Measurements from ENCODE around the gene TNFSF8.
A peak's percentile ranks its signal among the peaks of the same experiment; 100 is the strongest.

Gene TNFSF8

DNA sequence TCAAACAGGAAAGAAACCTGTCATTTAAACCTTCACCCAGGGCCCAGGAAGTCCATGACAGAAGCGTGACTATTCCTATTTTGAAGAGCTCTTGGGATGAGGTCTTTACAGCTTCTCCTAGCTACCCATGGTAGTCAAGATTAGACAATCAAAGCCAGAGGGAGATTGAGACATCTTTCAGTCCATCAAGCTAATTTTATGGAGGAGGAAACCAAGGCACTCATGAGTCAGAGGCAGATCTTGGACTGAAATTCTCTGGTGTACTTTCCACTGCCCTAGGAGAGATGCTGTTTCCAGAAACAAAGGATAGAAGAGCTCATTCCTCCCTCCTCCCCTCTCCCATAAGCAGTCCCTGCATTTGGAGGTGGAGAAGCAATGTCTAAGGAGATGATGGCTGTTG is 9.2 kb downstream of the TNFSF8 start:
- TF ChIP-seq, protein P1, sequence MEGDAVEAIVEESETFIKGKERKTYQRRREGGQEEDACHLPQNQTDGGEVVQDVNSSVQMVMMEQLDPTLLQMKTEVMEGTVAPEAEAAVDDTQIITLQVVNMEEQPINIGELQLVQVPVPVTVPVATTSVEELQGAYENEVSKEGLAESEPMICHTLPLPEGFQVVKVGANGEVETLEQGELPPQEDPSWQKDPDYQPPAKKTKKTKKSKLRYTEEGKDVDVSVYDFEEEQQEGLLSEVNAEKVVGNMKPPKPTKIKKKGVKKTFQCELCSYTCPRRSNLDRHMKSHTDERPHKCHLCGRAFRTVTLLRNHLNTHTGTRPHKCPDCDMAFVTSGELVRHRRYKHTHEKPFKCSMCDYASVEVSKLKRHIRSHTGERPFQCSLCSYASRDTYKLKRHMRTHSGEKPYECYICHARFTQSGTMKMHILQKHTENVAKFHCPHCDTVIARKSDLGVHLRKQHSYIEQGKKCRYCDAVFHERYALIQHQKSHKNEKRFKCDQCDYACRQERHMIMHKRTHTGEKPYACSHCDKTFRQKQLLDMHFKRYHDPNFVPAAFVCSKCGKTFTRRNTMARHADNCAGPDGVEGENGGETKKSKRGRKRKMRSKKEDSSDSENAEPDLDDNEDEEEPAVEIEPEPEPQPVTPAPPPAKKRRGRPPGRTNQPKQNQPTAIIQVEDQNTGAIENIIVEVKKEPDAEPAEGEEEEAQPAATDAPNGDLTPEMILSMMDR (IDR thresholded peaks at IDR 0.05; ENCODE audit: low read depth, low read length), result no peak
- H3K4me3 ChIP-seq (replicated peaks in 1 of 2; ENCODE audit: low read depth in 2 of 2, low read length in 2 of 2), result no peak overlapping the region
- no peak for DNase-seq (ENCODE audit: low read depth in 2 of 2)

DNA sequence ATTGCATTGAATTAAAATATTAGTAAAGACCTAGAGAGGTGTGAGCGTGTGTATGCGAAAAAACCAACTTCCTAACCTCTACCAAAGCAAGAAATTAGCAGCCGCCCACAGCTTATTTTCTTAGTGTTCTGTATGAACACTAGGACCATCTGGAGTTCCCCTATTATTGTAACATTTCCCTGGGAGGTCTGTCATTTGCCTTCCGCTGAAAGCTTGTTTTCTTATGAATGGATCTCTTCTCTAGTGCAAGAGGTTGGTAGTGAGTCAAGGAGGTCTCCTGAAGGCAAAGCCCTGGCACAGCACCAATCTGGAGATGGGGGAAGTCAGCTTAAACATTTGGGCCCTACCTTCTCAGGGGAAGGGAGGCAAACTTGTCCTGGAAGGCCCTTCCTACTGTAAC is 10.8 kb downstream of the TNFSF8 start:
- TF ChIP-seq, protein P1 (IDR thresholded peaks at IDR 0.05; ENCODE audit: low read depth, low read length), result no peak
- H3K4me3 ChIP-seq (replicated peaks in 1 of 2; ENCODE audit: low read depth in 2 of 2, low read length in 2 of 2), result no peak overlapping the region
- DNase-seq (ENCODE audit: low read depth in 2 of 2), result no peak

DNA sequence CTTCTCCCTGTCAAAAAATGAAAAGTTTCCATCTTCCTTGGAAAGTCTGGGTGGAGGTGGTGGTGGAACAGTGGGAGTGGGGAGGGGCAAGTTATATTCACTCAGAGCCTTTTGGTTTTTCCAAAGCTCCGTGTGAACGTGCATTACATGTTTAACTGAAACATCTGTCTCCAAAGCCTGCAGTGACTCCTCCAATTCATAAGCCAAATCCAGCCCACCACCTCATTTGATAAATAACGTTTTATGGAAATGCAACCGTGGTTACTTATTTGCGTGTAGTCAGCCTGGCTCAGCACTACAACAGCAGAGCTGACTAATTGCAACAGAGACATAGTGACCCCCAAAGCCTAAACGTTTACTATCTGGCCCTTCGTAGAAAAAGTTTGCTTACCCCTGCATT is 13.9 kb downstream of the TNFSF8 start:
- DNase-seq (ENCODE audit: low read depth in 2 of 2), result no peak
- H3K4me3 ChIP-seq (replicated peaks in 1 of 2; ENCODE audit: low read depth in 2 of 2, low read length in 2 of 2), result no peak overlapping the region
- TF ChIP-seq, protein P1 (IDR thresholded peaks at IDR 0.05; ENCODE audit: low read depth, low read length), result no peak

DNA sequence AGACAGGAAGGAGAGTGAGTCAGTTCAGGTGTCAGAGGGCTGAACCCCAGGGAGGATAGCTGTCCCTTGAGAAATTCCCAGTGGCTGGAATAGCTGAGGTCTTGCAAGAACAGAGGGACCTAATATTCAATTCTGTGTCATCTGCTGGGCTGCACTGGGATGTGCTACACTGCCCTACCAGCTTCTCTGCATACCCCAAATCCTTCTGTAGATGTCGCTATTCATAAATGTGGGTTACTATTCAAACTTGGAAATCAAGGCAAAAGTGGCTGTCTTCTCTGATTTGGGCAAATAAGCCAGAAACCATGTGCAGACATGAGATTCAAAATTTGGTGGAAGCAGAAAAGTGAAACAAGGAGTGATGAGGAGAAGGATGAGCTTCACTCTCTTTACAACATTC is 16.3 kb downstream of the TNFSF8 start:
- TF ChIP-seq, protein P1 (IDR thresholded peaks at IDR 0.05; ENCODE audit: low read depth, low read length), result peak; percentile 56
- peak; percentile 25 to 42 for DNase-seq (ENCODE audit: low read depth in 2 of 2)
- H3K4me3 ChIP-seq (replicated peaks in 1 of 2; ENCODE audit: low read depth in 2 of 2, low read length in 2 of 2), result no peak overlapping the region

DNA sequence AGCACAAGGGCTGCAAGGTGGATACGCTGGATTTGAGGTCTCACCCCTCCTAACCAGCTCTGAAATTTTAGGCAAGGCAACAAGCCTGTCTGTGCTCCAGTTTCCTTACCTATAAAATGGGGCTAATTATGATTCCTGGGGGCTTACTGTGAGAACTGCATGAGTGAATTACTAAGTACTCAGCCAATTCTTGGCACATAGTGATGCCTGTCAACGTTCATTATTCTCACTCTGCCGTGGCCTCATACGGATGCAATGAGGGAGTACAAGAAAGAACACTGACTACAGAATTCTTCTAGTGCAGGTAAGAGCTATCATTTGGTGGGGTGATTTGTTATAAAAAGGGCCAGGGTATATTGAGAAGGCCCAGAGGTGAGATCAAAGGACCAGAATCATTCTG is 16.7 kb downstream of the TNFSF8 start:
- no peak for DNase-seq (ENCODE audit: low read depth in 2 of 2)
- TF ChIP-seq, protein P1 (IDR thresholded peaks at IDR 0.05; ENCODE audit: low read depth, low read length), result no peak

DNA sequence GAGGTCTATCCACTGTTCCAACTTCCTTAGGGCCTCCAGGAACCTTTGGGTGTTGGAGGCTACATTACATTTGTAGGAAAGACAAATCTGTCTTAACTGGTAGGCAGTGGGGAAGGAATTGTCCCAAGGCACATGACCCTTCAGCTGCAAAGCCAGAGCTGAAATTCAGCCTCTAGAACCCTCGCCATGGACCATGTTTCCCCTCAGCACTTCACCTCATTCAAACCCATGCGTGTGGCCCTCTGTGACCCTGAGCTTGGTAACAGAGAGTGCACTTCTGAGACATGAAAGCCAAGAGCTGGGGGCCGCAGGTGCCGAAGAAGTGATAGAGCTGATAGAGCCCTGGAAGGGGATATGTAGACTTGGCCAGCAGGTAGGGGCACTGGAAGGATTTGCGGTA is 17.2 kb downstream of the TNFSF8 start:
- no peak for DNase-seq (ENCODE audit: low read depth in 2 of 2)
- TF ChIP-seq, protein P1 (IDR thresholded peaks at IDR 0.05; ENCODE audit: low read depth, low read length), result no peak
- no peak overlapping the region for H3K4me3 ChIP-seq (replicated peaks in 1 of 2; ENCODE audit: low read depth in 2 of 2, low read length in 2 of 2)

More for the DNA sequence above, 16.7 kb downstream of the TNFSF8 start:
- no peak overlapping the region for H3K4me3 ChIP-seq (replicated peaks in 1 of 2; ENCODE audit: low read depth in 2 of 2, low read length in 2 of 2)

DNA sequence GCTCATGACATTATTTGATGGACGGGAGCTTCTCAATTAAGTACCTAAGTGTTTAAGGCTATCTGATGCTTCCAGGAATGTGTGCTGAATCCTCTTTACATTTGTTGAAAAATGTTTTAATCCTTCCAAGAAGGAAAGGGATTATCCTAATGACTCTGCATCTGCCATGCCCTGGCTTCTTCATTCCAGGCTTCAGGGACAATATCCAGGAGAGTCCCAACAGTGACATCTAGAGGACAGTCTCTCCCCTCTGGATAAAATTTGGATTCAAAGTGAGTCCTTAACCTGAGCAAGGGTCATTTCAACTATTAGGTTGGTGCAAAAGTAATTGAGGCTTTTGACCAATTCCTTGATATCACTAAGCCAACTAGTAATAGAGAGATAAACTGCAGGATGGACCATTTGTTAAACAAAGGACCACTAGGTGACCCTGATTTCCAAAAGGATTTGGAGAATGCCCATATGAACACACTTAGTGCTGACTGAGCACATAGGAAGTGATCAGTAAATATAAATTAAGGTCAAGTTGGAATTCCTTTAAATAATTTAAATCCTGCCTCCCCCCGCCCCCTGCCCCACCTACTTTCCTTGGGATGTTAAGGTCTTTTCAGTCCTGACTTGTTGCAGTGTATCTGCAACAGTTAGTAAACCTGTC is 19.1 kb downstream of the TNFSF8 start:
- H3K4me3 ChIP-seq (replicated peaks in 1 of 2; ENCODE audit: low read depth in 2 of 2, low read length in 2 of 2), result no peak overlapping the region
- DNase-seq (ENCODE audit: low read depth in 2 of 2), result peak; percentile 61 to 70
- TF ChIP-seq, protein P1 (IDR thresholded peaks at IDR 0.05; ENCODE audit: low read depth, low read length), result peak; percentile 81

All from cardiac fibroblast (primary cell).